Stimulated activated naive CD4-positive, alpha-beta T cell treated with Interleukin-2 at 50 U/mL for 16 hours (primary cell): ENCODE measurements around the gene IKZF3.
"Not testable (repeated sequence)": the region's sequence is repeated elsewhere in the genome, so short reads cannot be mapped to it uniquely, and the experiment has no call there.

Source experiments
- DNase-seq: peaks from one replicate; lab custom pipeline; 2025; lab: John Stamatoyannopoulos, UW

Gene IKZF3

GRCh38 chr17:39863918-39864746 lies at the start of gene IKZF3:
Gene IKZF3 (minus strand): TSS chr17:39864312. CDS start chr17:39864126, 186 bp downstream.
- peak; percentile 80 for DNase-seq

DNA sequence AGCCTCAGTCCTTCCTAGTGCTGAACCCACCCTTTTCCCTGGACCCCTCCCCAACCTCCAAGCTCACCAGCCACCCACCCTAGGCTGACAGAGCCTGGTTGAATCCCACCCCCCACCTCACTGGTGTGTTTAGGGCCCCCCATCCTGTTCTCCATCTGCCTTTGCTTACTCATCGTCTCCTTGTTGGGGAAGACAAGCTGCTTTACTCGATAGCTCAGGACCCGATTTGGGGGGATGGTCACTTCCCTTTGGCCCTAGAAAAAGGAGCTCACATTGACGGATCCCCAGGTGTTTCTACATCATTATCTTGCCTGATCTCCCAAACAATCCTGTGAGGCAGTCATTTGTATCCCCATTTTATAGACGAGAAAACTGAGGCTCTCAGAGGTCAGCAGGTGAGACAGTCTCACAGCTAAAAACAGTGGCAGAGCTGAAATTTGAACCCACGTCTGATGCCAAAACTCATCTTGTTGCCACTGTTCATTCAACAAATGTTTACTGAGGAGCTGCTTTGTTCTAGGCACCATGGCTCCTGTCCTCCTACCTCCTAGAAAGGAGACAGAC lies 44.8 kb upstream of the IKZF3 start:
- no peak for DNase-seq

DNA sequence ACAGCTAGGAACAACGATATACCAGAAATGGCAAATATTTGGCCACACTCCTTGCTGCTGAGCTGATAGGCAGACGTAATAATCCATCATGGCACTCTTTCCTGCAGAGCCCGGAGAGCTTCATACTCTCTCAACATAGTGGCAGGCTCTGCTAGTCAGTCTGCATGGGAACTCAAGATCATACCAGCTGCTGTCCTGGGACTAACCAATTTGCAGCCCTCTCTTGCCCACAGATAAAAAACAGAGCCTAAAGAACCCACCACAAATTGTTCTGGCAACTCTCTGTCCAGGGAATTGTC lies 40.8 kb upstream of the IKZF3 start:
- DNase-seq: no peak

DNA sequence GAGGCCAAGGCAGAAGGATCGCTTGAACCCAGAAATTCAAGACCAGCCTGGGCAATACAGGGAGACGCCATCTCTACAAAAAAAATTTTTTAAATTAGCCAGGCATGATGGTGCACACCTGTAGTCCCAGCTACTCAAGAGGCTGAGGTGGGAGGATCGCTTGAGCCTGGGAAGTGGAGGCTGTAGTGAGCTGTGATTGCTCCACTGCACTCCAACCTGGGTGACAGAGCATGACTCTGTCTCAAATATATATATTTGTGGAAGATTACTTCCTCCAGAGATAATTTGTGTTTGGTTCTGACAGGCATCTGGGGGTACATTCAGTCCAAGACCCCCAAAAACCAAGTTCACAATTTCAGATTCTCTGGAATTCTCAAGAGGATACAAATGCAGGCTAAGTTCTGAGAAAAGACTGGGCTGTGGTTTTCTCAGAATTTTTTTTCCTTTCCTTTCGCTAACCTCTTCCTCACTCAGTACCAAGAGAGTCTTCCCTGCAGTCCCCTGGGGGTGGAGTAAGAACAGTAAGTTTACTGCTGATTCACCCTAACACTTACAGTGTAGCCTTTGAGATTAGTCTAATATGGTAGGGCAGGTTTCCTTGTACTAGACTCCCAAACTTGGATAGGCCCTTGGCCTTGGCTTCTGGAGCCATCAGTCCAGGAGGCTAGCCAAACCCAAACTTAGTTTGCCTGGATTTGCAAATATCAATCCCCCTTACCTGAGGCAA lies 39.2 kb upstream of the IKZF3 start:
- no peak for DNase-seq

DNA sequence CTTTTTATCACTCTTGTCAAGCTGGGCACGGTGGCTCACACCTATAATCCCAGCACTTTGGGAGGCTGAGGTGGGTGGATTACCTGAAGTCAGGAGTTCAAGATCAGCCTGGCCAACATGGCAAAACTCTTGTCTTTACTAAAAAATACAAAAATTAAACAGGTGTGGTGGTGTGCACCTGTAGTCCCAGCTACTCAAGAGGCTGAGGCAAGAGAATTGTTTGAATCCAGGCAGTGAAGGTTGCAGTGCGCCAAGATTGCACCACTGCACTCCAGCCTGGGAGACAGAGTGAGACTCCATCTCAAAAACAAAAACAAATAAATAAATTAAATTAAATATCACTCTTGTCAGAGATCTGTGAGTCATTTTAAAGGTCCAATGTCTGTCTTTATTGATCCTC lies 37.9 kb upstream of the IKZF3 start:
- not testable (repeated sequence) for DNase-seq

DNA sequence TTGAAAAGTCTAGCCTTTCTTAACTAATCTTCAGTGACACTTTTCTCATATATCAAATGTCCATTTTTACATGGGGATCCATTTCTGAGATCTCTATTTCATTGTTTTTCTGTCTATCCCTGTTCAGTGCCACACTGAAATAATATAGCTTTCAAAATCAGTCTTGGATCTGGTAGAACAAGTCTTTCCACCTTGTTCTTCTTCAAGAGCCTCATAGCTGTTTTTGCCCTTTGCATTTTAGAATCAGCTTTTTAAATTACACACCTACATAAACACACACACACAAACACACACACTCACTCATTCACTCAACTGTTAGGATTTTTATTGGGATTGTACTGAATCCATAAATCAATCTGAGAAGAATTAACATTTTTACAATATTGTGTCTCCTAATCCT lies 35.1 kb upstream of the IKZF3 start:
- no peak for DNase-seq

GRCh38 chr17:39898088-39898487 lies 34.0 kb upstream of the IKZF3 start:
- DNase-seq: no peak

GRCh38 chr17:39894681-39895376 lies 30.7 kb upstream of the IKZF3 start:
- DNase-seq: no peak

GRCh38 chr17:39889200-39889599 lies 25.1 kb upstream of the IKZF3 start:
- DNase-seq: no peak

DNA sequence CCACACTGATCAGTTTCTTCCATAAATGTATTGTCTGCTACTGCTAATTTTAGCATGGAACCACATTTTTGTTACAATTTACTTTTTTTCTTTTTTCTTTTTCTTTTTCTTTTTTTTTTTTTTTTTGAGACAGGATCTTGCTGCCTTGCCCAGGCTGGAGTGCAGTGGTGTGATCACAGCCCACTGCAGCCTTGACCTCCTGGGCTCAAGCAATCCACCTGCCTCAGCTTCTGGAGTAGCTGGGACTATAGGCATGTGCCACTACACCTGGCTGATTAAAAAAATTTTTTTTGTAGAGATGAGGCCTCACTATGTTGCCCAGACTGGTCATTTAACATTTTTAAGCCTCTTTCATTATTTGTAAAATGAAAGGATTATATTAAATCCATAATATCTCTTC lies 23.0 kb upstream of the IKZF3 start:
- DNase-seq: no peak

DNA sequence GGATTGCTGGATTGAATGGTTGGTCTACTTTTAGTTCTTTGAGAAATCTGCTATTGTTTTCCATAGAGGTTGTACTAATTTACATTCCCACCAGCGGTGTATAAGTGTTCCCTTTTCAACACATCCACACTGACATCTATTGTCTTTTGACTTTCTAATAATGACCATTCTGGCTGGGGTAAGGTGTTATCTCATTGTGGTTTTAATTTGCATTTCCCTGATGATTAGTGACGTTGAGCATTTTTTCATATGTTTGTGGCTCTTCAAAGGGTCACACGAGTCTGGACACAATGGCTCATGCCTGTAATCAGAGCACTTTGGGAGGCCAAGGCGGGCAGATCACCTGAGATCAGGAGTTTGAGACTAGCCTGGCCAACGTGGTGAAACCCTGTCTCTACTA lies 22.0 kb upstream of the IKZF3 start:
- DNase-seq: not testable (repeated sequence)

DNA sequence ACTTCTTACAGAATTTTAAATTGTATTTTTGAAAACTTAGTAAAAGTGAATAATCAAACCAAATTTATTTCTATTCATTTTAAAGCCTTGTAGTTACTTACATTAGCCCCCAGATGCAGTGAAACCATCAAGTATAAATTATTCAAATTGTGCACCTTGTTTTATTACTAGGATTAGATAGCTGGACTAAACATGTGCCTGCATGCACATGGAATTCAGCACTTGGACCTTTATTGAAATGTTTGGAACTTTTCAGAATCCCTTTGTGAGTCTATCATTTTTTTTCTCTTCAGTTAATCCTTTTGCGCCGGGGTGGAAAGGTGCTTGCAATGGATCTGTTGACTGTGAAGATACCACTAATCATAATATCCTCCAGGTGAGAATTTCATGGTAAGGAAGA lies 8.6 kb upstream of the IKZF3 start:
- DNase-seq: no peak

DNA sequence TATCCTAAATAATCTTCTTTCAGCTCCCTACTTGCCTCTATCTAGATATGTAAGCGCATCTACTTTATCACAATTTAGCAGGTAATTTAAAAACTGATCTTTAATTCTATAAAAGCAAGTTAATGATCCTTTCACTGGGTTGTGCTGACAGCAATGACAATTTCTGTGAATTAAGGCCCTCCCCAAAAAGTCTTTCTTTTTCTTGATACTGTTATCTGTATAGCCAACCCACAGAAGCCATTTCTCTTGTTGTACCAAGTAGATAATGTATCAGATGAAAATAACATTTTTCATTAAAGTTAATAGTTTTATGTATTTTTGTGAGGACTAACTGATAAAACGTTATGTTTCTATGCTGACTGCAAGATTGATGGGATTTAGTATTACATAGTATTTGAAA lies 7.7 kb upstream of the IKZF3 start:
- DNase-seq: no peak

DNA sequence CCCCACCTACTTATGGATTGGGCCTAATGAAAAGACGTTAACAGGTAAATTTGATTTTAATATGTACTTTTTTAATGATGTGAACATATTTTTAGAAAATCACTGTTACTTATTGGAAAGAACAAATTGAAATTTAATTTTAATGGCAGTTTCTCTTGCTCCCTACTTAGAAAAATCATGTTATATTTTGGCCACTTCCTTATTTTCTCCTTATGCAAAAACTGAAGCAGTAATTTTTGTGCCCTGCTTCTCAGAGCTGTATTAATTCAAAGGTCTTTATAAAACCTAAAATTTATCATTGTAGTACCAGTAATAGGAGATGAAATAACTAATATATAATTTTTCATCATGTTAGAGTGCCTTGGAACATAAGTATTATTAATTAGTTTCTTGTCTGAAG lies 6.7 kb upstream of the IKZF3 start:
- no peak for DNase-seq

DNA sequence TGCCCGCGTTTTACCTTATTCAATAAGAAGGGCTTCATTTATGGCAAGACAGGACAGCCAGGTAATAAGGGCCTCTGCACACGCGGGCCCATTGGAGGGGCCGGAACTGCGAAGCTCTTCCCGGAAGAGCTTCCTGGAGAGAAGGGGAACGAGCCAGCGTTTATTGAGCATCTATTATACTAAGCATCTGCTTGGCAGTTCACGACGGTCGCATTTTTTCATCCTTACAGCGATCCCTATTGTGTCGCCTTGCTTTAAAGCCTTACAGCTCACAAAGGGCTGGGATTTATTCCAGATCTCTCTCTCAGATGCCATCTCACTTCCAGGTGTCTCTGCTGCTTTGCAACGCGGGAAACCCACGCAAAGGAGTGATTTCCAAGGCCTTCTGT lies 4.4 kb upstream of the IKZF3 start:
- no peak for DNase-seq

DNA sequence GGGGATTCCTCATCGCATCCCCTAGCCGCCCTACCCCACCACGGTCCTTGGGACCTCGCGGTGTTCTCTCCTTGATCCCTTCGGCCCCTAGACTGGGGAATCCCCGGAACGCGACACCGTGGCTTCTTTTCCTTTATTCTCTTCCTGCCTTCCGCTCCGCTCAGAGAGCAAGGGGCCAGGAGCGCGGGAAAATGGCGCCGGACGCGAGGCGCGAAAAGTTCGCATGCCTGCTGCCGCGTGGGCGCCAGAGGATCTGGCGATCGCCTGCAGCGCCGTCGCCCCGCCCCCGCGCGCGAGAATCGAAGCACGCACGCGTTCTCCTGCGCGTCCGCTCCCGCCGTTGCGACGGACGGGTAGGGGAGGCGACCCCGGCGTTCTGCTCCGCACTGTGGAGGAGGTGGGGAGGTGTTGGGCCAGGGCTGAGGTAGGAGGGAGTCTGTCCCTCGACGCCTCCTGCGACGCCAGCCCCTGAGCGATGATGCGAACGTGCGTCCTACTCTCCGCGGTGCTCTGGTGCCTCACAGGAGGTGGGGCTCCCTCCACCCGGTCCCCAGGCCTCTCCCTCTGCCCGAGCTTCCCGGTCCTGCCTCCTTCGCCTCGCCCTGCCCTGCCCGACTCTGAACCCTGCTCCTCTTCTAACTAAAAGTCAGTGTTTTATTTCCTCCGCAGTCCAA lies 3.9 kb upstream of the IKZF3 start, which contains the start of gene ZPBP2:
TSS of gene ZPBP2 (plus strand) at position 323 of the 674 bp plus-strand sequence. CDS start at position 476, 153 bp downstream.
- DNase-seq: peak; percentile 74

- DNase-seq: peak; percentile 78
Measured at GRCh38 chr17:39867084-39867879, 3.2 kb upstream of the IKZF3 start.

GRCh38 chr17:39866013-39866730 lies 2.1 kb upstream of the IKZF3 start:
- no peak for DNase-seq

GRCh38 chr17:39863244-39863917 lies 731 bp downstream of the IKZF3 start:
- no peak for DNase-seq

- DNase-seq: no peak
Measured at GRCh38 chr17:39861235-39861634, 2.9 kb downstream of the IKZF3 start.
